Glutamatergic neuron (in vitro differentiated cells): ENCODE measurements around the gene HYAL3. TPM values are rescaled to one million over a fixed set of nuclear protein-coding genes. Genes with fewer than 3 reads are reported as not detected.
A peak's percentile ranks its signal among the peaks of the same experiment; 100 is the strongest.

Experiments
- DNase-seq: peaks from one replicate; pipeline ENCODE4 v3.0.0; 2022
- H3K27ac Mint-ChIP-seq: one replicate; pipeline ENCODE4 v1.8.0; 2020; ENCODE audit warnings: mild to moderate bottlenecking, mixed read lengths, inconsistent platforms; ENCODE audit not compliant: unreplicated experiment
- H3K27me3 Mint-ChIP-seq: one replicate; pipeline ENCODE4 v1.8.0; 2020; ENCODE audit warnings: mild to moderate bottlenecking, moderate library complexity, mixed read lengths, inconsistent platforms; ENCODE audit not compliant: unreplicated experiment
- H3K36me3 Mint-ChIP-seq: one replicate; pipeline ENCODE4 v1.8.0; 2020; ENCODE audit warnings: mild to moderate bottlenecking, mixed read lengths, inconsistent platforms; ENCODE audit not compliant: unreplicated experiment
- H3K4me1 Mint-ChIP-seq: one replicate; pipeline ENCODE4 v1.8.0; 2020; ENCODE audit warnings: mild to moderate bottlenecking, low read depth, mixed read lengths, inconsistent platforms; ENCODE audit not compliant: unreplicated experiment
- H3K4me3 Mint-ChIP-seq: one replicate; pipeline ENCODE4 v1.8.0; 2020; ENCODE audit warnings: mild to moderate bottlenecking, mixed read lengths, inconsistent platforms; ENCODE audit not compliant: unreplicated experiment
- H3K9me3 Mint-ChIP-seq: one replicate; pipeline ENCODE4 v1.8.0; 2020; ENCODE audit warnings: mild to moderate bottlenecking, moderate library complexity, mixed read lengths, inconsistent platforms; ENCODE audit not compliant: unreplicated experiment
- total RNA-seq: library from RNA; stranded (reverse); fragmentation: NEBNext Ultra II Directional; extraction: Animal tissue kit (Norgen Biotek cat#: 25700); gene quantifications from one replicate; pipeline ENCODE4 v1.2.1, GENCODE V29; 2021; ENCODE audit not compliant: unreplicated experiment
- TF ChIP-seq, protein P1 (sequence below): fragments of 200-600 bp; sonication (generic); IDR thresholded peaks from one replicate; pipeline ENCODE4 v1.5.0; 2021; ENCODE audit not compliant: partially characterized antibody, unreplicated experiment

HYAL3 gene
- total RNA-seq, 1 donor from 2014 or later, result 6.9 TPM

DNA sequence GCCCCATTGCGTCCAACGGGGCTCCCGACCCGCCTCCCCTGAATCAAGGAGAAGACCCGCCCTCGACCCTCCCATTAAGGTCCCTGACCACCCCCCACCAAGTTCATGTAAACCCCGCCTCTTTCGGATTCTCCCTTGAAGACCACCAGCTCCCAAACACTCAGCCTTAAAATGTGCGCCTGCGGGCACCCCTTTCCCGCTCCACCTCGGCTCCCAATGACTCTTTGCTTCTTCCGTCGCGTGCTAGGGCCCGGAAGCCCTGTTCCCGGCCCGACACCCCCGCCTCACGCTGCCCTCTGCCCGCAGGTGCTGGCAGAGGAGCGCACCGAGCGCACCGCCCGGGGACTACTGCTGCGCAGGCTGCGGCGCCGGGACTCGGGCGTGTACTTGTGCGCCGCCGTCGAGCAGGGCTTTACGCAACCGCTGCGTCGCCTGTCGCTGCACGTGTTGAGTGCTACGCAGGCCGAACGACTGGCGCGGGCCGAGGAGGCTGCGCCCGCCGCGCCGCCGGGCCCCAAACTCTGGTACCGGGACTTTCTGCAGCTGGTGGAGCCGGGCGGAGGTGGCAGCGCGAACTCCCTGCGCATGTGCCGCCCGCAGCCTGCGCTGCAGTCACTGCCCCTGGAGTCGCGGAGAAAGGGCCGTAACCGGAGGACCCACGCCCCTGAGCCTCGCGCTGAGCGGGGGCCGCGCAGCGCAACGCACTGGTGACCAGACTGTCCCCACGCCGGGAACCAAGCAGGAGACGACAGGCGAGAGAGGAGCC lies 23.0 kb downstream of the HYAL3 start:
- H3K4me3 Mint-ChIP-seq, result no peak overlapping the region
- TF ChIP-seq, protein P1, sequence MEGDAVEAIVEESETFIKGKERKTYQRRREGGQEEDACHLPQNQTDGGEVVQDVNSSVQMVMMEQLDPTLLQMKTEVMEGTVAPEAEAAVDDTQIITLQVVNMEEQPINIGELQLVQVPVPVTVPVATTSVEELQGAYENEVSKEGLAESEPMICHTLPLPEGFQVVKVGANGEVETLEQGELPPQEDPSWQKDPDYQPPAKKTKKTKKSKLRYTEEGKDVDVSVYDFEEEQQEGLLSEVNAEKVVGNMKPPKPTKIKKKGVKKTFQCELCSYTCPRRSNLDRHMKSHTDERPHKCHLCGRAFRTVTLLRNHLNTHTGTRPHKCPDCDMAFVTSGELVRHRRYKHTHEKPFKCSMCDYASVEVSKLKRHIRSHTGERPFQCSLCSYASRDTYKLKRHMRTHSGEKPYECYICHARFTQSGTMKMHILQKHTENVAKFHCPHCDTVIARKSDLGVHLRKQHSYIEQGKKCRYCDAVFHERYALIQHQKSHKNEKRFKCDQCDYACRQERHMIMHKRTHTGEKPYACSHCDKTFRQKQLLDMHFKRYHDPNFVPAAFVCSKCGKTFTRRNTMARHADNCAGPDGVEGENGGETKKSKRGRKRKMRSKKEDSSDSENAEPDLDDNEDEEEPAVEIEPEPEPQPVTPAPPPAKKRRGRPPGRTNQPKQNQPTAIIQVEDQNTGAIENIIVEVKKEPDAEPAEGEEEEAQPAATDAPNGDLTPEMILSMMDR, result no peak
- H3K27ac Mint-ChIP-seq, result no peak overlapping the region
- peaks cover 16% of the 10 kb centered on the region for H3K27me3 Mint-ChIP-seq
- peaks cover 2% of the 10 kb centered on the region for H3K4me1 Mint-ChIP-seq
- no peak for DNase-seq
- H3K9me3 Mint-ChIP-seq, result peaks cover 4% of the 10 kb centered on the region
- no peaks in the 10 kb centered on the region for H3K36me3 Mint-ChIP-seq

DNA sequence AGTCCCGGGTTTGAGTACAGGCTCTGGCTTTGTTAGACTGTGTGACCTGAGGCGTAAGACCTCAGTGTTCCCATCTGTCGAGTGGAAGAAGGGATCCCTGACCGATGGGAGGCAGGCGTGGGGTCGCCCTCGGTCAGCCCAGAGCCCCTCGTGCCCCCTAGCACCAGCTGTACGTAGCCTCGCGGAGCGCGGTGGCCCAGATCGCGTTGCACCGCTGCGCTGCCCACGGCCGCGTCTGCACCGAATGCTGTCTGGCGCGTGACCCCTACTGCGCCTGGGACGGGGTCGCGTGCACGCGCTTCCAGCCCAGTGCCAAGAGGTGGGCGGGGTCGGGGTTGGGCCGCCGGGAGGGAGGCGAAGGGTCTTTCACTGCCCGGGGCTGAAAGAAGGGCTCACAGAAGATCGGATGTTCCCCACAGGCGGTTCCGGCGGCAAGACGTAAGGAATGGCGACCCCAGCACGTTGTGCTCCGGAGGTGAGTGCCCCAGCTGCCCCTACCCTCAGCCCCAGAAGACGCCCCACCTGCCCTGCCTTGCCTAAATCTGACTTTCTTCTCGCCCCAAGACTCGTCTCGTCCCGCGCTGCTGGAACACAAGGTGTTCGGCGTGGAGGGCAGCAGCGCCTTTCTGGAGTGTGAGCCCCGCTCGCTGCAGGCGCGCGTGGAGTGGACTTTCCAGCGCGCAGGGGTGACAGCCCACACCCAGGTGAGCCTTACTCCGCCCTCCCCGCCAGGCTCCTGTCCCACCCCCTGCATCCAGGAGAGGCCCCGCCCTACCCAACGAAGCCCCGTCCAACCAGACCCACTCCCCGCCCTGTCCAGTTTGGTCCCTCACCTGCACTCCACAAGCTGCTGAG lies 23.8 kb downstream of the HYAL3 start:
- Mint-ChIP-seq H3K4me1 (peaks cover 2% of the 10 kb centered on the region), H3K36me3 (no peaks in the 10 kb centered on the region), H3K9me3 (peaks cover 4% of the 10 kb centered on the region), H3K27ac (no peak overlapping the region), H3K27me3 (peaks cover 16% of the 10 kb centered on the region), H3K4me3 (peak overlapping the region; percentile 49)
- TF ChIP-seq, protein P1, result no peak
- no peak for DNase-seq

DNA sequence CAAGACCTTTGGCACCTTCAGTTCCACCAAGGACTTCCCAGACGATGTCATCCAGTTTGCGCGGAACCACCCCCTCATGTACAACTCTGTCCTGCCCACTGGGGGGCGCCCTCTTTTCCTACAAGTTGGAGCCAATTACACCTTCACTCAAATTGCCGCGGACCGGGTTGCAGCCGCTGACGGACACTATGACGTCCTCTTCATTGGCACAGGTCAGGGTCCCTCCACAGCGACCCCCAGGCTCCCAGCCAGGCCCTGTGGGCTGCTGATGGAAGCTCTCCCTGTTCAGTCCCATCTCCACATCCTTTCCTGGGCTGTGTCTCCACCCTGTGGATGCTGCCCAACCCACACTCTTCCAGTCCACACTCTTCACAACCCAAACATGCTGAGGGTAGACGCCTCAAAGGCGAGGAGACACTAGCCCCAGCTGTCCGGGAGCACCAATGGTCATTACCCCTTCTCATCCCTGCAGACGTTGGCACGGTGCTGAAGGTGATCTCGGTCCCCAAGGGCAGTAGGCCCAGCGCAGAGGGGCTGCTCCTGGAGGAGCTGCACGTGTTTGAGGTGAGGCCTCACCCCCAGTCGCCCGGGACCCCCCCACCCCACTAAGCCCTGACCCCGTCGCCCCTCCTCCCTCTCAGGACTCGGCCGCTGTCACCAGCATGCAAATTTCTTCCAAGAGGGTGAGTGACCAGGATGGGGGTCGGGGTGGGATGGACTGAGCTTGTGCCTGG lies 24.7 kb downstream of the HYAL3 start:
- TF ChIP-seq, protein P1, result peak; percentile 86

DNA sequence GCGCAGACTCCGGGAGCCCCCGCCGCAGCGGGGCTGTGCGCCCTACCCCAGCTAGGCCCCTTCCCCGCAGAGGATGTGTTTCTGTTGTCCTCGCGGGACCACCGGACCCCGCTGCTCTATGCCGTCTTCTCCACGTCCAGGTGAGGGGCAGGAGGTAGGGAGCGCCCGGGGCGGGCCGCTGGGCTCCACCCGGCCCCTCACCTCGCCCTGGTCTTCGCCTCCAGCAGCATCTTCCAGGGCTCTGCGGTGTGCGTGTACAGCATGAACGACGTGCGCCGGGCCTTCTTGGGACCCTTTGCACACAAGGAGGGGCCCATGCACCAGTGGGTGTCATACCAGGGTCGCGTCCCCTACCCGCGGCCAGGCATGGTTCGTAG lies 25.5 kb downstream of the HYAL3 start:
- H3K27ac Mint-ChIP-seq, result no peak overlapping the region
- H3K4me3 Mint-ChIP-seq, result no peak overlapping the region
- TF ChIP-seq, protein P1, result no peak
- peaks cover 3% of the 10 kb centered on the region for H3K4me1 Mint-ChIP-seq
- H3K36me3 Mint-ChIP-seq, result no peaks in the 10 kb centered on the region
- H3K27me3 Mint-ChIP-seq, result peaks cover 17% of the 10 kb centered on the region
- peaks cover 5% of the 10 kb centered on the region for H3K9me3 Mint-ChIP-seq
- no peak for DNase-seq

More for the DNA sequence above, 24.7 kb downstream of the HYAL3 start:
- Mint-ChIP-seq H3K4me1 (peaks cover 2% of the 10 kb centered on the region), H3K27me3 (peaks cover 16% of the 10 kb centered on the region), H3K4me3 (no peak overlapping the region), H3K36me3 (no peaks in the 10 kb centered on the region), H3K9me3 (peaks cover 4% of the 10 kb centered on the region), H3K27ac (no peak overlapping the region)
- DNase-seq, result peak; percentile 76
